GM19395 (cell line): ENCODE data around the gene BOLL.
"Not testable (repeated sequence)": the region's sequence is repeated elsewhere in the genome, so short reads cannot be mapped to it uniquely, and the experiment has no call there.

Experiments used
- ATAC-seq: cut with Tn5 transposase; IDR thresholded peaks from one replicate; pipeline ENCODE4 v1.9.1; 2021; ENCODE audit warnings: mild to moderate bottlenecking, moderate library complexity; ENCODE audit not compliant: unreplicated experiment

BOLL gene

DNA sequence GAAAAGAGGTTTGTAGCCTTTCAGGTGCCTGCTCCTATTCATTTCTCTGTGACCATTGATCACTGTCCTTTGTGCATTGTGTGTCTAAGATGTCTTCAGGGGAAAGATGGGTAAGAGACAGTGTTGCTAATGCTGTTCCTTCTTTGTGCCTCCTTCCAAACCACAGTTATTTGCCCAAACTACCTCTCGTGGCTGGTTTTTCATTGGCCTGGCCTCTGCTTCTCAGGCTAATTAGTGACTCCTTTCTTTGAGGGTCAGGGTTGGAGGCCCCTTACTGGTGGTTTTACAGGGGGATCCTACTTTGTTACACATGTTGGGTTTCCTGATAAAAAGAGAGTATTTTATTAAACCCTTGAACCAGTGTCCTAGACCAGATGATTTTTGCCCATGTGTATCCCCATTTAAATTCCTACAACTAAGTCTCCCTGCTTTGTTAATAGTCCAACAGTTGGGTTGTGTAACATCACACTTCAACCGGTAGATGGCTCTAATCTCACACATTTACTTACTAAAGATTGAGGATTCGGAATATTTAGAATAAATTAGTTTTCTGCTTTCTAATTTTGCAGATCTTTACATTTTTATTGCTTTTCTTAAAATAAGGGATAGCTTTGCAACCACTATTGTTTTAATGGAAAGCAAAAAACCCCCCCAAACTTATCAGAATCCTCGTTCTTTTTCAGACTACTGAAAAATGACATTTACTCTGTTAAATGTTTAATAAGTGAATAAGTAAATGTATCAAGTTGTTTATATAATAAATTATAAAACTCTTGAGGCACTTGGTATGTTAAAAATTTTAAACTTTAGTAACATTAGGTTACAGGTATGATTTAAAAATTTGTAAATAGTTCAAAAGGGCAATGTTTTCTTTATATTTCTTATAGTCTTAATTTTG is 77.6 kb downstream of the BOLL start:
- no peak for ATAC-seq

DNA sequence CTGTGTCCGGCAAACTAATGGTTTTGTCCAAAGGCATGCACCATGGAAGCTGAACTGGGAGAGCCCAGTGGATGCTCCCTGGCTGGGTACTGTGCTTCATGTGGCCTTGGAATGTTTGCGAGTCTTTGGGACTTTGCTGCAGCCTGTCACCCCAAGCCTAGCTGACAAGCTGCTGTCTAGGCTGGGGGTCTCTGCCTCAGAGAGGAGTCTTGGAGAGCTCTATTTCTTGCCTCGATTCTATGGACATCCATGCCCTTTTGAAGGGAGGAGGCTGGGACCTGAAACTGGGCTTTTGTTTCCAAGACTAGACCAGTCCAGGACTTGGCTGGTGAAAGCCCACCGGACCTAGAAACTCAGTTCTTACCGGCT is 78.3 kb downstream of the BOLL start:
- no peak for ATAC-seq

DNA sequence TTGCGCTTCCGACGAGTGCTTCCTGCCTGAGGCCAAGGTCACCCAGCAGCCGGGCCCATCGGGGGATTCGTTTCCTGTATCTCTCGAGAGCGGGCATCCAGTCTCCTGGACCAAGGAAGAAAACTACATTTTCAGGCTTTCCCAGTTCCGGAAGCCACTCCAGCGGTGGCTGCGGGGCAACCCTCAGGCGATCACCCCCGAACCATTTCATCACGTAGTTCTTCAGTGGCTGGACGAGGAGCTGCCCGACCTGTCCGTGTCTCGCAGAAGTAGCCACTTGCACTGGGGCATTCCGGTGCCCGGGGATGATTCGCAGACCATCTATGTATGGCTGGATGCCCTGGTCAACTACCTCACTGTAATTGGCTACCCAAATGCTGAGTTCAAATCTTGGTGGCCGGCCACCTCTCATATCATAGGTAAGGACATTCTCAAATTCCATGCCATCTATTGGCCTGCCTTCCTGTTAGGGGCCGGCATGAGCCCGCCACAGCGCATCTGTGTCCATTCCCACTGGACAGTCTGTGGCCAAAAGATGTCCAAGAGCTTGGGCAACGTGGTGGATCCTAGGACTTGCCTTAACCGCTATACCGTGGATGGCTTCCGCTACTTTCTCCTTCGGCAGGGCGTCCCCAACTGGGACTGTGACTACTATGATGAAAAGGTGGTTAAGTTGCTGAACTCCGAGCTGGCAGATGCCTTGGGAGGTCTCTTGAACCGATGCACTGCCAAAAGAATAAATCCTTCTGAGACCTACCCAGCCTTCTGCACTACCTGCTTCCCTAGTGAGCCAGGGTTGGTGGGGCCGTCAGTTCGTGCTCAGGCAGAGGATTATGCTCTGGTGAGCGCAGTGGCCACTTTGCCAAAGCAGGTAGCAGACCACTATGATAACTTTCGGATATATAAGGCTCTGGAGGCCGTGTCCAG is 78.9 kb downstream of the BOLL start:
- ATAC-seq: no peak

DNA sequence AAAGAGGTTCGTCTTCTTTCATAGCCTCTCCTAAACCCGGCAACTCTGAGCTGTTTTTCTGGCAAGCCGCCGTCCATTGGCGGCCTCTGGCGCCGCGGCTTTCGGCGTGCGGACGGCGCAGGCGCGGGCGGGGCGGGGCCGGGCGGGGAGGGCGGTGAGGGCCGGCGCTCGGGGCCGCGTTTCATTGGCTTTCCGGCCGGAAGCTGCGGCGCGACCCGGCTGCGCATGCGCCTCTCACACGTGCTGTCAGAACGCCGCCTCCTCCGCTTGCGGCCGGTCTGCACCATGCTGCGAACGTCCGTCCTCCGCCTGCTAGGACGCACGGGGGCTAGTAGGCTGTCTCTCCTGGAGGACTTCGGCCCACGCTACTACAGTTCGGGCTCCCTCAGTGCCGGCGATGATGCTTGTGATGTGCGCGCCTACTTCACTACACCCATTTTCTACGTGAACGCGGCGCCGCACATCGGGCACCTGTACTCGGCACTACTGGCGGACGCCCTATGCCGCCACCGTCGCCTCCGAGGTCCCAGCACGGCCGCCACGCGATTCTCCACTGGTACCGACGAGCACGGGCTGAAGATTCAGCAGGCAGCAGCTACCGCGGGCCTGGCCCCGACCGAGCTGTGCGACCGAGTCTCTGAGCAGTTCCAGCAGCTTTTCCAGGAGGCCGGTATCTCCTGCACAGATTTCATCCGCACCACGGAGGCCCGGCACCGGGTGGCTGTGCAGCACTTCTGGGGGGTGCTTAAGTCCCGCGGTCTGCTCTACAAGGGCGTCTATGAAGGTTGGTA is 79.8 kb downstream of the BOLL start, which contains the start of gene MARS2:
MARS2 (plus strand) TSS at position 249 of the 791 bp plus-strand sequence; CDS start at position 286, 37 bp downstream.
- peak; percentile 78 for ATAC-seq

DNA sequence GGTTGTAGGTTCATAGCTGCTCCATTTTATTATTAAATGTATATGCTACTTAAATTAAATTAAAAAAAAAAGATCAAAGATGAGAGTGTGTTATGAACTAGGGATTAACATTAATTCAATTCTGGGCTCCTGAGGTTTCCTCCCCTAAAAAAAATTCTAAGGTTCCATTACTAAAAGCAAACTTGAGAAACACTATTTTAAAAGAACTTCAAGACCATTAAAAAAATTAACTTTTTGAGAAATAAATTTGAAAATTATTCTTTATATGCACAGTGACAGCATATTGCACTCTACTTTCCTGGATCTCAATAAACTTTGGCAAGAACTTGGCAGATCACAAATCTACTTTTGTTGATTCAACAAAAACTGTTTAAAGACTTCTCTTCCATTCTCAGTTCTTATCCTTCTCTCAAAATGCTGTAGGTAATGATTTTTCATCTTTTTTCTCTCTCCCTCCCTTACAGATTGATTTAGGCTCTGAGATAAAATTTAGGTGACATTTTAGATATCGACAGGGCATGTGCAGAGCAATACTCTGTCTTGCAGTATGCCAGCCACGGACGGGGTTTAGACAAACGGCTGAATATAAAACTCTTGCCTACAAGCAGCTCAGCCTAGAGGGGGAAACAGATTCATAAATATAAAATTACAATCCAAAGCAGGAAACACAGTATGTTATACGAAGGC is 80.5 kb downstream of the BOLL start:
- ATAC-seq: peak; percentile 44

DNA sequence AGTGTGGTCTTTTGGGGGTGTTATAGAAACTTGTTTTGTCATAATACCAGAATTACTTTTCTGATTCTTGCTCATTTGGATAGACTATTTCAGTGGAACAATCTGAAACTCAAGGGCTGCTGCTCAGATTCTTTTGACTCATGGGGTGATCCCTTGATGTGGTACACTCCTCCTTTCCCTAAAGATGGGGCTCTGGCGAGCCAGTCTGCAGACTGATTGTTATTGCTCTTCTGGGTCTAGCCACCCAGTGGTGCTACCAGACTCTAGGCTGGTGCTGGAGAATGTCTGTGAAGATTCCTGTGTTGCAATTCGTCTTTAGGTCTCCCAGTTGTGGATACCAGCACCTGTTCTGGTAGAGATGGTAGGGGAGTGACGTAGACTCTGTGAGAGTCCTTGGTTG is 84.2 kb downstream of the BOLL start:
- no peak for ATAC-seq

DNA sequence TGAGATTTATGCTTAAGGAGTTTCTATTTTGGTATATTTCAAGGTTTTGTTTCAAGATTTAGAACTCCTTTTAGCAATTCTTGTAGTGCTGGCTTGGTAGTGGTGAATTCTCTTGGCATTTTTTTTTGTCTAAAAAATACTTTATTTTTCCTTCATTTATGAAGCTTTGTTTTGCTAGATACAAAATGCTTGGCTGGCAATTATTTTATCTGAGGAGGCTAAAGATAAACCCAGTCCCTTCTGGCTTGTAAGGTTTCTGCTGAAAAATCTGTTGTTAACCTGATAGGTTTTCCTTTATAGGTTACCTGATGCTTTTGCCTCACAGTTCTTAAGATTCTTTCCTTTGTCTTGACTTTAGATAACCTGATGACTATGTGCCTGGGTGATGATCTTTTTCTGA is 85.4 kb downstream of the BOLL start:
- ATAC-seq: not testable (repeated sequence)

DNA sequence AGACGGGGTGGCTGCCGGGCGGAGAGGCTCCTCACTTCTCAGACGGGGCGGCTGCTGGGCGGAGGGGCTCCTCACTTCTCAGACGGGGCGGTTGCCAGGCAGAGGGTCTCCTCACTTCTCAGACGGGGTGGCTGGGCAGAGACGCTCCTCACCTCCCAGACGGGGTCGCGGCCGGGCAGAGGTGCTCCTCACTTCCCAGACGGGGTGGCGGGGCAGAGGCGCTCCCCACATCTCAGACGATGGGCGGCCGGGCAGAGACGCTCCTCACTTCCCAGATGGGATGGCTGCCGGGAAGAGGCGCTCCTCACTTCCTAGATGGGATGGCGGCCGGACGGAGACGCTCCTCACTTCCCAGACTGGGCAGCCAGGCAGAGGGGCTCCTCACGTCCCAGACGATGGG is 88.5 kb downstream of the BOLL start:
- ATAC-seq: not testable (repeated sequence)

DNA sequence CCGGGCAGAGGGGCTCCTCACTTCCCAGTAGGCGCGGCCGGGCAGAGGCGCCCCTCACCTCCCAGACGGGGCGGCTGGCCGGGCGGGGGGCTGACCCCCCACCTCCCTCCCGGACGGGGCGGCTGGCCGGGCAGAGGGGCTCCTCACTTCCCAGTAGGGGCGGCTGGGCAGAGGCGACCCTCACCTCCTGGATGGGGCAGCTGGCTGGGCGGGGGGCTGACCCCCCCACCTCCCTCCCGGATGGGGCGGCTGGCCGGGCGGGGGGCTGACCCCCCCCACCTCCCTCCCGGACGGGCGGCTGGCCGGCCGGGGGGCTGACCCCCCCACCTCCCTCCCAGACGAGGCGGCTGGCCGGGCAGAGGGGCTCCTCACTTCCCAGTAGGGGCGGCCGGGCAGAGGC is 89.1 kb downstream of the BOLL start:
- not testable (repeated sequence) for ATAC-seq

DNA sequence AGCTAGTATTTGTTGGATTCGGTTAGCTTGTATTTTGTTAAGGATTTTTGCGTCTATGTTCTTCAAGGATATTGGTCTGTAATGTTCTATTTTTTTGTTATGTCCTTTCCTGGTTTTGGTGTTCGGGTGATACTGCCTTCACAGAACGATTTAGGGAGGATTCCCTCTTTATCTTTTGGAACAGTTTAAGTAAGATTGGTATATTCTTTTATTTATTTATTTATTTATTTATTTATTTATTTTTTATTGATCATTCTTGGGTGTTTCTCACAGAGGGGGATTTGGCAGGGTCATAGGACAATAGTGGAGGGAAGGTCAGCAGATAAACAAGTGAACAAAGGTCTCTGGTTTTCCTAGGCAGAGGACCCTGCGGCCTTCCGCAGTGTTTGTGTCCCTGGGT is 89.9 kb downstream of the BOLL start:
- not testable (repeated sequence) for ATAC-seq

DNA sequence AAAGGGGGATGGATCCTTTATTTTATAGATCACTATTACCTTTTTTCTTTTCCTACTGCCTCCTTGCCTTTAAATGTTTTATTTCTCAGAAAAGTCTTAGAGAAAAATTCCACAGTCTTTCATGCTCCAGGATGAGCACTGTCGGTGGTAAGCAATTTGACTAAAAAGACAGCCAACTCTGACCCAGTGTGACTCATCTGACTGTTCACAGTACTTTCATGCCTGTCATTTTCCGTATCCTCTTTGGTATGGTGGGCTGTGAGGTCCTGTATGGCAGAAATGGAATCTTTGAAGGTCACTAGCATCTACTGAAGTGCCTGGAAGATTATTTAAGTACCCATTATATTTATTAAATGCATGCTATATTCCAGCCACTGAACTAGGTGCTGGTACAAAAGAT is 107.6 kb downstream of the BOLL start:
- ATAC-seq: no peak

DNA sequence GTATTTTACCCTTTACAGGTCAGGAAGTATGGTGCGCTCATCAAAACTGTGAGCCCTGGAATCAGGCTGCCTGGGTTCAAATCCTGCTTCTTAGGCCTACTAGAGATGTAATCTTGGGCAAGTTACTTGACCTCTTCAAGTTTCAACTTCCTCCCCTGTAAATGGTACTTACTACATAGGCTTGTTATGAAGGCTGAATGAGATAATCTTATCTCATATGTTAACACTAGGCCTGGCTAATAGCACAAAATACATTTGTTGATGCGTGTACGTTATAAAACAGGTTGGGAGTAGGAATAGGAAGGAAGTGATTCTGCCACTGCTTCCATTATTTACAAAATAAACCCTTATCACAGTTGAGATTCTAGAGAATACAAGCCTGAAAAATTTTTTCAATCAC is 108.1 kb downstream of the BOLL start:
- no peak for ATAC-seq
